Heart left ventricle (tissue), 13 donors: ENCODE results near the gene BAZ2A.
"Not testable (repeated sequence)": the region's sequence is repeated elsewhere in the genome, so short reads cannot be mapped to it uniquely, and the experiment has no call there.

ENCODE experiments used
- CTCF ChIP-seq, 12 donors: fragments of 200-600 bp; sonication (generic) in 4 of 12; IDR thresholded peaks; one replicate each; pipeline versions ENCODE4 v1.5.0 to v1.8.0; 2018 to 2022; ENCODE audit warnings: antibody characterized with exemption in 12 of 12, mild to moderate bottlenecking in 5 of 12
- POLR2A ChIP-seq, 2 donors: fragments of 450-650 bp; IDR thresholded peaks; one replicate each; pipeline ENCODE4 v1.6.1; 2017; ENCODE audit warnings: antibody characterized with exemption in 2 of 2, mild to moderate bottlenecking in 2 of 2, moderate library complexity in 2 of 2
- donor health status: ischemic (EF 13 %, LVEDD 7.1; RV severe dilation, severe dysfunction).
- donor health status: DM: no; HTN: yes; CAD: no.
- donor health status: DM: no; HTN: no; CAD: no.
- donor health status: ischemic (EF 25% LVEDD 6.9; RV normal size, moderate dysfunction).
- donor health status: ischemic (EF 25% LVEDD 5.7; RV mildly dilated, moderate dysfunction).
- donor health status: ischemic (EF 35%, LVEDD 5.7; RV mildly dilated, moderate dysfunction).
- donor health status: nonischemic (EF 11% LVEDD 7.7; RV severe dilation, severe dysfunction).
- donor health status: DM: yes; HTN: yes; CAD: no.
- donor health status: PGD.
- donor health status: ischemic (EF 29% LVEDD 5.4; RV normal size, mild dysfunction).
- donor health status: nonischemic (EF 23%, LVEDD 6.1; RV moderate dilation, normal function).

DNA sequence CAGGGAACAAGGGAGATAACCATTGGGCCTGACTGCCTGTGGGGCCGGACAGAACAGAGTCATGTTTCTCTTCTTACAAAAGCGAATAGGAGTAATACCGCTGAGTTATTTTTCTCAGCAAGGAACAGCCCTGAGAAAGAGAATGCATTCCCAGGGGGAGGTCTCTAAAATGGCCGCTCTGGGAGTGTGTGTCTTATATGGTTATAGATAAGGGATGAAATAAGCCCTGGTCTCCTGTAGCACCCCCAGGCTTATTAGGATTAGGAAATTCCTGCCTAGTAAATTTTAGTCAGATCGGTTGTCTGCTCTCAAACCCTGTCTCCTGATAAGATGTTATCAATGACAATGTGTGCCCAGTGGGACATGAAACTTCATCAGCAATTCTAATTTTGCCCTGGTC lies 23.7 kb upstream of the BAZ2A start:
- not testable (repeated sequence) for TF ChIP-seq POLR2A, CTCF (IDR thresholded peaks at IDR 0.05)
